Duodenal mucosa (tissue), 2 donors: ENCODE data around the gene TMEM255B.

Experiments
- H3K27ac ChIP-seq: one replicate; pipeline ENCODE4 v1.7.0; 2013; ENCODE audit warnings: low read depth, low read length
- H3K27me3 ChIP-seq, 2 donors: one replicate each; pipeline ENCODE4 v1.7.0; 2013; ENCODE audit warnings: low read length in 2 of 2, control low read depth in 1 of 2; ENCODE audit not compliant: insufficient read depth in 2 of 2, control insufficient read depth in 1 of 2
- H3K36me3 ChIP-seq, 2 donors: one replicate each; pipeline ENCODE4 v1.7.0; 2013; ENCODE audit warnings: low read length in 2 of 2, control low read depth in 1 of 2; ENCODE audit not compliant: insufficient read depth in 2 of 2, control insufficient read depth in 1 of 2
- H3K4me1 ChIP-seq, 2 donors: one replicate each; pipeline ENCODE4 v1.7.0; 2013; ENCODE audit warnings: low read length in 2 of 2, control low read depth in 1 of 2; ENCODE audit not compliant: insufficient read depth in 2 of 2, control insufficient read depth in 1 of 2
- H3K4me3 ChIP-seq, 2 donors: one replicate each; pipeline ENCODE4 v1.7.0; 2013; ENCODE audit warnings: low read length in 2 of 2, low read depth in 1 of 2
- H3K9ac ChIP-seq, 2 donors: one replicate each; pipeline ENCODE4 v1.7.0; 2013; ENCODE audit warnings: low read length in 2 of 2, low read depth in 1 of 2
- H3K9me3 ChIP-seq, 2 donors: one replicate each; pipeline ENCODE4 v1.7.0; 2013; ENCODE audit warnings: low read length in 2 of 2, control low read depth in 1 of 2; ENCODE audit not compliant: control insufficient read depth in 1 of 2

Gene TMEM255B

DNA sequence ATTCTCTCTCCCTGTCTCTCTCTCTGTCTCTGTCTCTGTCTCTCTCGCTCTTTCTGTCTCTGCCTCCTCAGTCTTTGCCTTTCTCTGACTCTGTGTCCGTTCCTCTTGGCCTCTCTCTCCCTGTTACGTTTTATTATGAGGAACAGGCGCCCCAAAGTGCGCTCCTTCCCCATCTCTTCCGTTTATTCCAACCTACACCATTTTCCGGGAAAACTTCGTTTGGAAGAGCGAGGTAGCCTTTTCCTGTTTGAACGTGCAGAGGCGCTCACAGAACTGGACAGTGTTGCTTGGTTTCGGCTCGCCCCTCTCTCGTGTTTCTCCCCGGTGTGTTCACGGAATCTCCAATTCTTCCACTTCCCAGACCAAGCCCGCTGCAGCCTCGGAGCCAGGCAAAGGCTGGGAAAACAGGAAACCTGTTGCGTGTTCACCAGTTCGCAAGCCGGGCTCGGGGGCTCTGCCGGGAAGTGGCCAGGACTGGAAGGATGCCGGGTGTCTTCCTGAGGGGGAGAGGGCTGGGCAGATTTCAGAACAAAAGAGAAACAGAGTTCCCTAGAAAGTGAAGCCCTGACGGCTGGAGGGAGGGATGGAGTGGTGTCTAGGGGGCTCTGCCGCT lies 605 bp downstream of the TMEM255B start:
- Histone ChIP-seq H3K27me3 (peaks cover 11 to 13% of the 10 kb centered on the region in 2 donors), H3K4me1 (peaks cover 15% of the 10 kb centered on the region in 2 donors), H3K9ac (peak overlapping the region; percentile 7 to 35), H3K36me3 (no peaks in the 10 kb centered on the region), H3K4me3 (peak overlapping the region; percentile 76), H3K27ac (no peak overlapping the region), H3K9me3 (no peaks in the 10 kb centered on the region)

DNA sequence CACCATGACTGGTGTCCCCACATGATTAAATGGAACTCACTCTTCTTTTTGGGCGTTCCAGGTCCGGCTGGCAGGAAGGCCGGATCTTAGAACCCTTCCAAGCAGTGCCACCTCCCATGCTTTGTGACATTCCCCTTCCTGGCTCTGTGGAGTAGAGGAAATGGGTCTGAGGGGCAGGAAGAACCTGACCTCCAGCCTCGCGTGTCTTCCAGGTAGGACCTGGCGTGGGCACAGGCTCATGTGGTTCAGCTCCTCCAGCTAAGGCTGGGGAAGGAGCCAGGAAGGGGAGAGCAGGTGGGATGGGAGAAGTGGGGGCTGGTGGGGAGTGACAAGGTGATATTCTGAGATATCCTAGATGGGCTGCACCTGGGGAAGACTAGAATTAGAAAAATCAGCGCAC lies 2.1 kb downstream of the TMEM255B start:
- Histone ChIP-seq H3K9me3 (no peaks in the 10 kb centered on the region), H3K4me3 (no peak overlapping the region), H3K27me3 (peaks cover 11 to 13% of the 10 kb centered on the region in 2 donors), H3K9ac (no peak overlapping the region), H3K4me1 (peaks cover 15% of the 10 kb centered on the region in 2 donors), H3K27ac (no peak overlapping the region), H3K36me3 (no peaks in the 10 kb centered on the region)

DNA sequence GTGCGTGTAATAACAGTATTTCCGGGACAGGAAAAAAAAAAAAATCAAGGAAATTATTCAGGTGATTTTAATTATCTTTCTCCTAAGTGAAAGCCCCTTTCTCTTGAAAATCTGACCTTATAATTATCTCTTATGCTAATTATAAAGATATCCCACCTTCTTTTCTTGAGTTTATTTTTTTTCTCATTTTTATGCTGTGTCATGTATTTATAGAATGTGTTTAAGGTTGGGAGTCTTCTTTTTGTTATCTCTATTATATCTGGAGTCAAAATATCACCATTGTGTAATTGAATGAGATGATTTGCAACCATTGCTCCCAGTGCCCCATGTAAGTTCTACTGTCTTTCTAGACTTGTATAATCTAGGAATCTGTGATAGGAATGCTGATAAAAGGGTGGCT lies 3.0 kb downstream of the TMEM255B start:
- Histone ChIP-seq H3K36me3 (no peaks in the 10 kb centered on the region), H3K4me3 (no peak overlapping the region), H3K27me3 (peaks cover 11 to 13% of the 10 kb centered on the region in 2 donors), H3K27ac (no peak overlapping the region), H3K9me3 (no peaks in the 10 kb centered on the region), H3K4me1 (peaks cover 15% of the 10 kb centered on the region in 2 donors), H3K9ac (no peak overlapping the region)

DNA sequence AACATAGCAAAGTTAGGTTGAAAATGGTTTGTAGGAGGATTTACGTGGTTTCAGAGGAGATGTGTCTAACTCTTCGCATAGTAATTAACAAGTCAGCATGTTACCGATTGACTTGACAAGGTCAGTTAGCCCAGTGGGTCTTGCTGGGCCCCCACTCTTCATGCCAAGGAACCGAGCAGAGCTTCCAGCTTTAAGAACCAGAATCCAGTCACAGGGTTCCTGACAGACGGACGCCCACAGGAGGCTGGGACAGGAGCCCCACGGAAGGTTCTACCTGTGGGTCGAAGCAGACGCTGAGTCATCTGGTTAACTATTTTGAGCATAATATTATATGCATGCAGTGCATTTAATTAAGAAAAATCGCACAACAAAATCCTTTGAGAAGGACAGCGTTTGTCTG lies 3.5 kb downstream of the TMEM255B start:
- Histone ChIP-seq H3K4me3 (no peak overlapping the region), H3K27ac (no peak overlapping the region), H3K27me3 (peaks cover 11 to 13% of the 10 kb centered on the region in 2 donors), H3K4me1 (peaks cover 15% of the 10 kb centered on the region in 2 donors), H3K9ac (no peak overlapping the region), H3K9me3 (no peaks in the 10 kb centered on the region), H3K36me3 (no peaks in the 10 kb centered on the region)

DNA sequence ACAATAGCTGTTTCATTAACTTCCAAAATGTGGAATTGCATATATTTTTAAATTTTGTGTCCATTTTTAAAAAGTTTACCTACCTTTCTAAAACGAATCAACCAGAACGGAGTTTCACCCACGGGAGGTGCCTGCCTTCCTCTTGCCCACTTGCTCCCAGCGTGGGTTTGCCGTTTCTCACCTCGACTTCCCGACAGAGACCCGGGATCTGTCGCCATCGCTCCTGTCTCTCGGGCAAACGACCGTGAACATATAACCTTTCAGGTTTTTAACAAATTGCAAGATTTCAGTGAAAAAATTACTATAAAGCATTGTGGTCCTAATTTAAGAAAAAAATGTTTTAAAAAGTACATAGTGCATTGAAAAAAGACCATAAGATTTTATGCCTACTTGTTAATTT lies 4.2 kb downstream of the TMEM255B start:
- no peak overlapping the region for H3K9ac ChIP-seq
- no peak overlapping the region for H3K4me3 ChIP-seq
- peaks cover 12 to 14% of the 10 kb centered on the region in 2 donors for H3K4me1 ChIP-seq
- H3K9me3 ChIP-seq, result no peaks in the 10 kb centered on the region
- no peaks in the 10 kb centered on the region for H3K36me3 ChIP-seq
- H3K27ac ChIP-seq, result no peak overlapping the region
- H3K27me3 ChIP-seq, result peaks cover 11 to 13% of the 10 kb centered on the region in 2 donors

DNA sequence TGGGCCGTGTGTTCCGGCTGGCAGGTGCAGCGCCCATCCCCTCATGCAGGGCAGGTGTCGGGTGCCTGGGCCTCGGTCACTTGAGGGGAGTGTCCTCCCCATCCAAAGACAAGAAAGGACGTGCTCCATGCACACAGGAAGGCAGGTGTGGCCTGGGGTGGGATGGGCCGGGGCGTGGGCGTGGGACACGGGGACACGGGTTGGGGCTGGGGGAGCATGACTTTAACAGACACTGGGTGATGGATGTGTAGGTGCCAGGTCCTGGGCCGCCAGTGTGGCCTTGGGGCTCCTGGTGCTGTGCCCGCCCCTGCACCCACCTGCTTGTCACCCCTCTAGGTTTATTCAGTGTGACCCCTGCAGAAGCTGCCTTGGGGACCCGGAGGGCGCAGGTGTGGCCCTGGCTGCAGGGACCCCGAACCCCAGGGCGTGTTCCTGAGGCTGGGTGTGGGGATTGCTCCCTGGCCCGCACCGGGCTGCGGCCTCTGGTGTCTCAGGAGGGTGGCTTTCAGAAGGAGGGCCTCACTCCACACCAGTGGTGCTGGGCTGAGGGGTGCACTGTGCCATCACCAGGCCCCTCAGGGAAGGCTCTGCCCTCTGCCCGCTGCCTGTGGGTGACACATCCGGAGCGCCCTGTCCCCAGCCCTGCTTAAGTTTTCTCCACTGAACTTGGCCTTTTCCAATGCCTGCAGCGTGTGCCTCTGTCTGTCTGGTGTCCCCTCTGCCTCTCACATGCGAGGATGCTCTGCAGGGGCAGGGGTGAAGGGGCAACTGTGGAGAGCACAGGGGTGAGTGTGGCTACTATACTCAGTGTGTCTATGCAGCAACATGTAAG lies 5.2 kb downstream of the TMEM255B start:
- Histone ChIP-seq H3K27ac (peak overlapping the region; percentile 7), H3K4me1 (peaks cover 7 to 9% of the 10 kb centered on the region in 2 donors), H3K27me3 (peaks cover 11 to 13% of the 10 kb centered on the region in 2 donors), H3K9me3 (no peaks in the 10 kb centered on the region), H3K4me3 (no peak overlapping the region), H3K9ac (no peak overlapping the region), H3K36me3 (no peaks in the 10 kb centered on the region)

DNA sequence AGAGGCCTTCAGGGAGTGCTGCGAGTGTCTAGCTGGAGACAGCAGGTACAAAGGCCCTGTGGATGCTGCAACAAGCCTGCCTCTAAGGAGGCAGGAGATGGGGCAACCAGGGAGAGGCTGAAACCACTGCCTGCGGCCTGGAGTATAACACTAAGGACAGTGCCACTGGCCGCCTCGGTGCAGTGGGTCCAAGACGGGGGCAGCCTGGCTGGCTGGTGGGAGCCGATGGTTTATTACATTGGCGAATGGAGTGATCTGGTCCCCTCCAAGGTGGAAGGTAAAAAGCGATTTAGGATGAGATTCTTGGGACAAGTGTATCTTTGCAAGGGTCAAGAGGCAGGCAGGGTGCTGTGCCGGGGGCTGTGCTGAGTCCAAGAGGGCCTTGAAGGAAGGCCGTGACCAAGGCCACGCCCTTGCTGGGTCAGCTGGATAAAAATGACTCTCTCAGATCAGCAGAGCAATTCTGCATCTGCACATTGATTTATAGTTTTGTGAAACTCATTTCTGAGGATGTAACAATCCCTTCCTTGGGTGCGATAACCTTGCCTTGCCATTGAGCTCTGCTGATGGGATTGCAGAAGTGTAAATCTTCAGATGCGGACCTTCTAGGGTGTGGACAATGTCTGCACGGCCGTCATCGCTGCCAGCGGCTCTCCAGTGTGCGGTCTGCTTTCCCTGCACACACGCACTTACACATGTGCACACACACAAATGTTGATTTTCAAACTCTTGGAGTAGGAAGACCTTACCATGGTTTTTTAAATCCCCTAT lies 6.0 kb downstream of the TMEM255B start:
- Histone ChIP-seq H3K36me3 (no peaks in the 10 kb centered on the region), H3K9ac (no peak overlapping the region), H3K27me3 (peaks cover 5 to 9% of the 10 kb centered on the region in 2 donors), H3K27ac (no peak overlapping the region), H3K4me1 (peaks cover under 1% of the 10 kb centered on the region in 2 donors), H3K9me3 (no peaks in the 10 kb centered on the region), H3K4me3 (no peak overlapping the region)

DNA sequence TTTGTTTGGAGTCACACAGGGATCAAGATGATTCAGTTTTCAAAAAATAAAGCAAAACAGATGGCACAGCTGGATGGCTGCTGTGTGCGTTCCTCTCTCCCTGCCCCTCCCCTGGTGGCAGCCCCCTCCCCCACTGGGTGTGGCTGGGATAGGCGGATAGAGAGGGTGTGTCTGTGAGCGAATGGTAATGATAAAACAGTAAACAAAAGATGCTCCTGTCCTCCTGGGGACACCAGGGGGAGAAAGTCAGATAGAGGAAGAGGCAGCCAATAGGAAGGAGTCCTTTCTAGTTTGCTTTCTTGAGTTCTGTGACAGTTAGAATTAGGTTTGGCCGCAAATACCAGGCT lies 6.5 kb downstream of the TMEM255B start:
- no peak overlapping the region for H3K4me3 ChIP-seq
- peaks cover 4 to 9% of the 10 kb centered on the region in 2 donors for H3K27me3 ChIP-seq
- no peaks in the 10 kb centered on the region for H3K9me3 ChIP-seq
- no peak overlapping the region for H3K27ac ChIP-seq
- no peak overlapping the region for H3K9ac ChIP-seq
- no peaks in the 10 kb centered on the region for H3K4me1 ChIP-seq
- H3K36me3 ChIP-seq, result no peaks in the 10 kb centered on the region

DNA sequence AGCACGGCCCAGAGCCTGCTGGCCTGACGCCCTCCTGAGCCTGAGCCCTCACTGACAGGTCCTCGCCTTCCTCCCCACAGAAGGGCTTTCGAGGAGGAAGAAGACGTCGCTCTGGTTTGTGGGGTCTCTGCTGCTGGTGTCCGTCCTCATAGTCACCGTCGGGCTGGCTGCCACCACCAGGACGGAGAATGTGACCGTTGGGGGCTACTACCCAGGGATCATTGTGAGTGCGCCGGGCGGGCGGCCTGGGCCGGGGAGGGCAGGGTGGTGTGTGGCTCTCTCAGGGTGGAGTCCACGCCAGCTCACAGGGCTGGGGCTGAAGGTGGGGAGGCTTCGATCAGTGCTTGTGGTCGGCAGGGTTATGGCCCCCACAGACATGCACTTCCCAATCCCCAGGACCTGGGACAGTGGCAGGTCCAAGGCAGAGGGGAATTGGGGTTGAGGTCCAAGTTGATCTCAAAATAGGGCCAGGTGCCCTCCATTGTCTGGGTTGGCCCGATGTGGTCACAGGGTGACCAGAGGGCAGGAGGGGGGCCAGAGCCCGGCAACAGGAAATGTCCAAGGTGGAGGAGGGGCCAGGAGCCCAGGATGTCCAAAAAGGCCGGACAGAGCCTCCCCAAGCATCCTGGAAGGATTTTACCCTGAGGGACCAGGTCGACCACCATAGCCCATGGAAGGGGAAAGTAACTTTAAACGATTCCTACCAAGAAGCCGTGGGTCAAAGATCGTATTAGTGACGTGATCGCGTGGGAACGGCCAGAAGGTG lies 7.2 kb downstream of the TMEM255B start:
- H3K27me3 ChIP-seq, result peaks cover under 1 to 5% of the 10 kb centered on the region in 2 donors
- no peak overlapping the region for H3K27ac ChIP-seq
- H3K9me3 ChIP-seq, result no peaks in the 10 kb centered on the region
- no peak overlapping the region for H3K9ac ChIP-seq
- no peaks in the 10 kb centered on the region for H3K4me1 ChIP-seq
- H3K4me3 ChIP-seq, result no peak overlapping the region
- no peaks in the 10 kb centered on the region for H3K36me3 ChIP-seq
